Kidney epithelial cell (primary cell): ENCODE measurements around the gene PTMS. TPM values are rescaled to one million over a fixed set of nuclear protein-coding genes. Genes with fewer than 3 reads are reported as not detected.
"Not testable (repeated sequence)": the region's sequence is repeated elsewhere in the genome, so short reads cannot be mapped to it uniquely, and the experiment has no call there.

Source experiments
- DNase-seq: peaks from one replicate; pipeline ENCODE4 v3.0.0-alpha.2; 2010; ENCODE audit warnings: low read depth
- H3K27me3 ChIP-seq: 2 replicates; pipeline ENCODE4 v1.6.0; 2011; ENCODE audit warnings: low read length; ENCODE audit not compliant: control insufficient read depth, insufficient read depth
- H3K36me3 ChIP-seq: 2 replicates; pipeline ENCODE4 v1.5.1; 2011; ENCODE audit warnings: low read length; ENCODE audit not compliant: control insufficient read depth, insufficient read depth
- H3K4me3 ChIP-seq: 2 replicates; pipeline ENCODE4 v1.5.1; 2011; ENCODE audit warnings: low read depth, mild to moderate bottlenecking, control low read depth, low read length
- total RNA-seq: library from RNA; depleted of rRNA; stranded (reverse); fragments of >200 nt; gene quantifications from 2 replicates; pipeline ENCODE4 v1.2.3, GENCODE V29; 2015
- TF ChIP-seq, protein P1 (sequence below): IDR thresholded peaks from 2 replicates; pipeline ENCODE4 v1.5.1; 2011; ENCODE audit warnings: mild to moderate bottlenecking, moderate library complexity, low read length, control low read depth, inconsistent platforms; ENCODE audit not compliant: insufficient read depth, poor library complexity, severe bottlenecking

PTMS gene
- total RNA-seq, 1 donor from 2014 or later, result 193 TPM

DNA sequence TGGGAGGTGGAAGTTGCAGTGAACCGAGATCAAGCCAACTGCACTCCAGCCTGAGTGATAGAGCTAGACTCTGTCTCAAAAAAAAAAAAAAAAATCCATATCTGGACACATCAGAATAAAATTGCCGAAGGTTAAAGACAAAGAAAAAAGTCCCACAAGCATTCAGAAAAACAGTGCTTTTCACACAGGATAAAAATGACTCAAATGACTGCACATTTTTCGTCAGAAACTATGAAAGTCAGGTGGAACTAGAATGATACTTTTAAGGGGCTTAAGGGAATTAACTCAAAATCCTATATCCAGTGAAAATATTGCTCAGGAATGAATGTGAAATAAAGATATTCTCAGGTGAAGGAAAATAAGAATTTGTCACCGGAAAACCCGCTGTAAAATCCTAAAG, 29.4 kb upstream of the PTMS start:
- Histone ChIP-seq H3K27me3 (no peaks in the 10 kb centered on the region), H3K36me3 (no peaks in the 10 kb centered on the region), H3K4me3 (no peak overlapping the region)
- TF ChIP-seq, protein P1, sequence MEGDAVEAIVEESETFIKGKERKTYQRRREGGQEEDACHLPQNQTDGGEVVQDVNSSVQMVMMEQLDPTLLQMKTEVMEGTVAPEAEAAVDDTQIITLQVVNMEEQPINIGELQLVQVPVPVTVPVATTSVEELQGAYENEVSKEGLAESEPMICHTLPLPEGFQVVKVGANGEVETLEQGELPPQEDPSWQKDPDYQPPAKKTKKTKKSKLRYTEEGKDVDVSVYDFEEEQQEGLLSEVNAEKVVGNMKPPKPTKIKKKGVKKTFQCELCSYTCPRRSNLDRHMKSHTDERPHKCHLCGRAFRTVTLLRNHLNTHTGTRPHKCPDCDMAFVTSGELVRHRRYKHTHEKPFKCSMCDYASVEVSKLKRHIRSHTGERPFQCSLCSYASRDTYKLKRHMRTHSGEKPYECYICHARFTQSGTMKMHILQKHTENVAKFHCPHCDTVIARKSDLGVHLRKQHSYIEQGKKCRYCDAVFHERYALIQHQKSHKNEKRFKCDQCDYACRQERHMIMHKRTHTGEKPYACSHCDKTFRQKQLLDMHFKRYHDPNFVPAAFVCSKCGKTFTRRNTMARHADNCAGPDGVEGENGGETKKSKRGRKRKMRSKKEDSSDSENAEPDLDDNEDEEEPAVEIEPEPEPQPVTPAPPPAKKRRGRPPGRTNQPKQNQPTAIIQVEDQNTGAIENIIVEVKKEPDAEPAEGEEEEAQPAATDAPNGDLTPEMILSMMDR, result no peak
- DNase-seq, result no peak

DNA sequence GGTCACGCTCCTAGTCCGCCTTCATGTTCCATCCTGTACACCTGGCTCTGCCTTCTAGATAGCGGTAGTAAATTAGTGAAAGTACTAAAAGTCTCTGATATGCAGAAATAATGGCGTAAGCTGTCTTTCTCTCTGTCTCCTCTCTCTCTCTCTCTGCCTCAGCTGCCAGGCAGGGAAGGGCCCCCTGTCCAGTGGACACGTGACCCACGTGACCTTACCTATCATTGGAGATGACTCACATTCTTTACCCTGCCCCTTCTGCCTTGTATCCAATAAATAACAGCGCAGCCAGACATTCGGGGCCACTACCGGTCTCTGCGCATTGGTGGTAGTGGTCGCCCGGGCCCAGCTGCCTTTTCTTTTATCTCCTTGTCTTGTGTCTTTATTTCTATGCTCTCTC, 24.1 kb upstream of the PTMS start:
- DNase-seq, H3K4me3 ChIP-seq, H3K27me3 ChIP-seq, H3K36me3 ChIP-seq: not testable (repeated sequence)

DNA sequence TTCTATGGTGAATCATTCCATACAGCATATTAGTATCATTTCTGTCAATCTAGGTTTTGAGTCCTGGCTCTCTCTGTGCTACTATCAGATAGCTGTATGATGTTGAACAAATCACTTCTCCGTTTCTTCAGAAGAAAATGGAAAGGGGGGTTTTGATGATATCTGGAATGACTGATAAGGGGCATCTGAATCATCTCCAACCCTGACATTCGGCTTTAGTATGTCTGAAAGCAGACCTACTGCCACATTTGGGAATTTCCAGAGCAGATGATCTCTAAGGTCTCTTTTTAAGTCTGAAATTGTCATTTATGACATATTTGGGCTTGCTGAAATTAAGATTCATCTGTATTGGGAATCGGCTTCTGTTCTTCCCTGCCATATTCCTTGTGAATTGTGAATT, 23.3 kb upstream of the PTMS start:
- Histone ChIP-seq H3K4me3 (no peak overlapping the region), H3K36me3 (no peaks in the 10 kb centered on the region), H3K27me3 (no peaks in the 10 kb centered on the region)
- no peak for DNase-seq
- TF ChIP-seq, protein P1, result no peak

DNA sequence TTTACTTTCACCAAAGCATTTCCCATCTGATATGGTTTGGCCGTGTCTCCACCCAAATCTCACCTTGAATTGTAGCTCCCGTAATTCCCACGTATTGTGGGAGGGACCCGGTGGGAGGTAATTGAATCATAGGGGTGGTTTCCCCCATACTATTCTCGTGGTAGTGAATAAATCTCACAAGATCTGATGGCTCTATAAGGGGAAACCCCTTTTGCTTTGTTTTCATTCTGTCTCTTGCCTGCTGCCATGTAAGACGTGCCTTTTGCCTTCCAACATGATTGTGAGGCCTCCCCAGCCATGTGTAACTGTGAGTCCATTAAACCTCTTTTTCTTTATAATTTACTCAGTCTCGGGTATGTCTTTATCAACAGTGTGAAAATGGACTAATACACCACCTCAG, 22.9 kb upstream of the PTMS start:
- not testable (repeated sequence) for H3K4me3 ChIP-seq, H3K36me3 ChIP-seq, H3K27me3 ChIP-seq, DNase-seq

DNA sequence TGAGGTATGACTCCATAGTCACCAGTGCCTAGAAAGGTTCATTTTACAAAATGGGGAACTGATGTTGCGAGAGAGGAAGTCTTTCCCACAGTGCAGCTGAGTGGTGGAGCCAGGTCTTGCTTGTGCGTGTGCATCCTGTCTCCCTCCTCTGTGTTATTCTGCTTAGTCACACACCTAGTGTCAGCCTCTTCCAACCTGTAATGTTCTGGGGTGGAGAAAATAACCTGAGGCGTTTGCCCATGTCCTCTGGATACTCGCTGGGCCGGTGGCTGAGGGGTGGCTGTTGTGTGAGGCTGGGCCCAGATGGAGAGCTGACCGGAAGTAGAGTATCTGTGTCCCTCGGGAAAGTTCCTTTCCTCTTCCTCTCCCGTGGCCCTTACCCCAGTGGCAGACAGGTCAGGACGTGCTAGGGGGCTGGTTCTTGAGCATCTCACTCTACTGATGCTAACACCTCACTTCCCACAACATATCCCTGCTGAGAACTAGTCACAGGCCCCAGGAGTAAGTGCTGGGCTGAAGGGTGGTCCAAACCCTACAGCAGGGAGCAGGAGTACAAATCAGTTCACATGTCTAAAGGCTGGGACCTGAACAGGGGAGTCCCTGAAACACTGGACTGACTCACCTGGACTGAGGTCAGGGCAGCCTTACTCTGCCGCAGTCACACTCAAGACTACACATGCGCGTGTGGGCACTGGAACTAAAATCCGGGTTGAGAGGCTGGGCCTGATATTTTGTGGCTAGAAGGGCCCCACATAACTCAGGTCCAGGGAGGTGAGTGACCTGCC, 20.2 kb upstream of the PTMS start:
- no peak overlapping the region for H3K4me3 ChIP-seq
- H3K27me3 ChIP-seq, result no peaks in the 10 kb centered on the region
- DNase-seq, result no peak
- TF ChIP-seq, protein P1, result no peak
- peaks cover 1% of the 10 kb centered on the region for H3K36me3 ChIP-seq

DNA sequence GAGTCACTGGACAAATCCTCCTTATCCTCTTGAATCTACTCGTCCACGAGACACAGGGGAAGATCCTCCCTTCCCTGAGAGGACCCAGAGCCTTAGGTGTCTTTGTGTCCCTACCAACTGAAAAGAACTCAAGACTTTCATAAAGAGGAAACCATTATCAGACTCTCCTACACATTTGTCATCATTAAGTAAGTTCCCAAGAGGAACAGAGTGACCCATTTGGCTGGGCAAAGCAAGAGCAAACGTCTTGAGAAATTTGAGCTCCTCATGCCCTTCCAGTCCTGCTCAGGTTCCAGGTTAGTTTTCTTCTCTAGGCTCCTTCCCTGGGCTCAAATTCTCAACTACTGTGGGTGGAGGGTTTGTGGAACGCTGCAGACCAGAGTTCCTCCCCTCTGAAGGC, 18.9 kb upstream of the PTMS start:
- no peak for DNase-seq
- Histone ChIP-seq H3K27me3 (no peaks in the 10 kb centered on the region), H3K4me3 (no peak overlapping the region), H3K36me3 (peaks cover 1% of the 10 kb centered on the region)
- TF ChIP-seq, protein P1, result no peak

DNA sequence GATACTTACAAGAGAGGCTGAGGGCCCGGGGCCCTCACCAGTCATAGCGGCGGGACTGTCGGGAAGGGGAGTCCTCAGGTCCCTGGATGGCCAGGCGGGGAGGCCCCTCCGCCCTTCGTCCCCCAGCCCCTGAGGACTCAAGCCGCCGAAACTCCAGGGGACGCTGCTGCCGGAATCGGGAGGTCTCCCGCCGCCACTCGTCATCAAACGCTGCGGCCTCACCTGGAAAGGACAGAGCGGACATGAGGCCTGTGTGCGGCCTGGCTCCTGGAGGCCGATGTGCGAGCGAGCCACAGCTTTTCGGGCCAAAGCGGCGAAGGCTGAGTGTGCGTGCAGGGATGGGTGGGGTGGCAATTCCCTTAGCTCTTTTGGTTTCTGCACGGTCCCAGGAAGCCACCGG, 17.4 kb upstream of the PTMS start:
- Histone ChIP-seq H3K36me3 (peaks cover 1% of the 10 kb centered on the region), H3K4me3 (no peak overlapping the region), H3K27me3 (no peaks in the 10 kb centered on the region)
- TF ChIP-seq, protein P1, result no peak
- no peak for DNase-seq
